Fibroblast of mammary gland (primary cell): Measurements from ENCODE around the gene BCL10.

Experiments used
- DNase-seq: peaks from one replicate; pipeline ENCODE4 v3.0.0-alpha.2; 2010; ENCODE audit warnings: low read depth
- H3K4me3 ChIP-seq: 2 replicates; pipeline ENCODE4 v1.5.1; 2011; ENCODE audit warnings: low read depth, mild to moderate bottlenecking, low read length, moderate library complexity; ENCODE audit not compliant: control insufficient read depth
- TF ChIP-seq, protein P1 (sequence below): conservative IDR thresholded peaks from 2 replicates; pipeline ENCODE4 v1.5.1; 2011; ENCODE audit warnings: low read depth, low read length, inconsistent platforms; ENCODE audit not compliant: control insufficient read depth, insufficient read depth

BCL10 gene

DNA sequence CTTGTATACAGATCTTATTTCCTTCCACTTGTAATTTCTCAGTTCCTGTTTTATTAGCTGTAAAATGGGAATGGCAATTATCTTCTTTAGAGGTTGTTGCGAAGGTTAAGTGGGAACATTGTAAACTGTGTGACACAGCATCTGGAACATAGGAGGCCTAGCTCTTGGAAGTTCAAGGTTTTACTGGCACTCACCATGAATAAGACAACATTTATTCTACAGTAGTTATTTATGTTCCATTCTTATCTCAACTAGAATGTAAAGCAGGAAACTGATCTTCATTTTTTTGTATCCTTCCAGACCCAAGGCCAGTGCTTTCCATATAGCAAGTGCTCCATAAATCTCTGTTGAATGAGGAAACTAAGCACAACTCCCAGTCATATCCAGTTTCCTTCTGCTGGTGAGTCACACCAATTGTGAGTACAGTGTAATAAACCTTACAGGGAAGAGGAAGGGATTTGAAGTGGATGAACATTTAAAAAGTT is 1.4 kb downstream of the BCL10 start:
- DNase-seq = peak; percentile 85

DNA sequence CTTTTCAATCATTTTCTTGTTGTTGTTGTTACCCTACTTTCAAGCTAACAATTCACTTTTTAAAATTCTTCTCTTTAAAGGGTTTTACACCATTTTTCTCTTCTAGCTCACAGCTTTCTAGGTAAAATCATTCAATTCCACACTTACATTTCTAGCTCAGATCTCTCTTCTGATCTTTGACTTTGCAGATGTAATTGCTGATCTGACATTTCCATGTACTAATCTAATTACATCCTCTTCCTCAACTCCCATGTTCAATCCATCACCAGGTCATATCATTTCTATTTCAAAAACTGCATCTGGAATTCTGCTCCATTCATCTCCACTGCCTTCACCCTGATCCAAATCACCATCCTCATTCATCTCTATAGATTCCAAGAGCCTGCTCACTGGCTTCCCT is 3.0 kb downstream of the BCL10 start:
- no peak overlapping the region for H3K4me3 ChIP-seq
- no peak for DNase-seq
- TF ChIP-seq, protein P1, sequence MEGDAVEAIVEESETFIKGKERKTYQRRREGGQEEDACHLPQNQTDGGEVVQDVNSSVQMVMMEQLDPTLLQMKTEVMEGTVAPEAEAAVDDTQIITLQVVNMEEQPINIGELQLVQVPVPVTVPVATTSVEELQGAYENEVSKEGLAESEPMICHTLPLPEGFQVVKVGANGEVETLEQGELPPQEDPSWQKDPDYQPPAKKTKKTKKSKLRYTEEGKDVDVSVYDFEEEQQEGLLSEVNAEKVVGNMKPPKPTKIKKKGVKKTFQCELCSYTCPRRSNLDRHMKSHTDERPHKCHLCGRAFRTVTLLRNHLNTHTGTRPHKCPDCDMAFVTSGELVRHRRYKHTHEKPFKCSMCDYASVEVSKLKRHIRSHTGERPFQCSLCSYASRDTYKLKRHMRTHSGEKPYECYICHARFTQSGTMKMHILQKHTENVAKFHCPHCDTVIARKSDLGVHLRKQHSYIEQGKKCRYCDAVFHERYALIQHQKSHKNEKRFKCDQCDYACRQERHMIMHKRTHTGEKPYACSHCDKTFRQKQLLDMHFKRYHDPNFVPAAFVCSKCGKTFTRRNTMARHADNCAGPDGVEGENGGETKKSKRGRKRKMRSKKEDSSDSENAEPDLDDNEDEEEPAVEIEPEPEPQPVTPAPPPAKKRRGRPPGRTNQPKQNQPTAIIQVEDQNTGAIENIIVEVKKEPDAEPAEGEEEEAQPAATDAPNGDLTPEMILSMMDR = no peak

More for the DNA sequence above, 1.4 kb downstream of the BCL10 start:
- peak overlapping the region; percentile 99 for H3K4me3 ChIP-seq
- TF ChIP-seq, protein P1 = no peak

DNA sequence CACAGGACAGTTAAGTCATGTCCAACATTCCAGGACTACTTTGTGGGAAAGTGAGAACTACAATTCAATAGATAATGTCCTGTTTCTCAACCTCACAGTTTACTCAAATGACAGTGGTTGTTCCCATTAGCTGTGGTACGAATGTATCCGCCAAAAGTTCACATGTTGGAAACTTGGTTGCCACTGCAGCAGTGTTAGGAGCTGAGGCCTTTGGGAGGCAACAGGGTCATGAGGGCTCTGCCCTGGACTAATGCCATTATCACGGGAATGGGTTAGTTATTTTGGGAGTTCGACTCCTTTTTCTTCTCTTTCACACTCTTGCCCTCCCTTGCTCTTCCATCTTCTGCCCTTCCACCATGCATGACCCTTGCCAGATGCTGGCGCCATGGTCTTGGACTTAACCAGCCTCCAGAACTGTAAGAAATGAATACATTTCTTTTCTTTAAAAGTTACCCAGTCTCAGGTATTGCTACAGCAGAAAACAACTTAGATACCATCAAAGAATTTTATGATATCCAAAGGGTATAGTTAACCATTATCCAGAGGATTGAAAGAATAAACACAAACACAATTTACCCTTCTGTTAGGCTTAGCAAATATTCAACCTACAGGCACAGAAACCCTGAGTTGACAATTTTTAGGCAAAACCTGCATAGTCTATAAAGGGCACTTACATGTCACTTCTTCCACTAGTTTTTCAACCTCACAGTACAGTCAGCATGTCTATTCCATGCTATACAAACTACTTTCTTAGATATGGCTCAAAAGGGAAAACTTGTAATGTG is 7.4 kb downstream of the BCL10 start:
- TF ChIP-seq, protein P1 = no peak
- no peak overlapping the region for H3K4me3 ChIP-seq
- no peak for DNase-seq

DNA sequence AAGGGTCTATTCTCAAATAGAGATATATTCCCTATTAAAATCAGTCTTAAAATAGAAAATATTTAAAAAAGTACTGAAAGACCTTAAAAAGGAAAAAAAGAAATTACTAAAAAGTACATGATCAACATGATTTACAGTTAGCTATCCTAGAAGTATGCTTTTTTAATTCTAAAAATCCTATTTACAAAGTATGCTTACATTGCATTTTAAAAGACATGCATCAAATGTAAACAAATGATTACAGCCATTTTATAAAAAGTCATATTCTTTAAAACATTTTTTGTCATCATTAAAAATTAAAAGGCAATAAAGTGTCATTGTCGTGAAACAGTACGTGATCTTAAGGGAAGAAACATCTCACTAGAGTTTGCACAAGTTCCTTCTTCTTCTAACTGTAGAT is 9.1 kb downstream of the BCL10 start:
- no peak for DNase-seq
- TF ChIP-seq, protein P1 = no peak
- no peak overlapping the region for H3K4me3 ChIP-seq

DNA sequence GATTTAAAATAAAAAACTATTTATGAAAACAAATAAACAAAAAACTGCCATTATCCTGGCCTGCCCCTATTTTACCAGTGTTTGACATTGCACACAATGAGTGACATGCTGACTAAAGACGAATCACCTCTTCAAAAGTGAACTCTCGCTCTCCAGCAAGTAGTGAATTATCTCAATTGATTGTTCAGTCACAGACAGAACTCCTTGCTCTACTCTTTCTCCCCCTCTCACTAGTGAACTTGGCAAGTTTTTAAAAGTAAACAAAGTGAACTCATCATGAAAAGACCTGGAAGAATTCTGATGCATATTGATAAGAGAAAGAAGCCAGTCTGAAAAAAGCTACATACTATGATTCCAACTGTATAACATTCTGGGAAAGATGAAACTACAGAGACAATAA is 12.3 kb downstream of the BCL10 start:
- H3K4me3 ChIP-seq = no peak overlapping the region
- DNase-seq = no peak
- TF ChIP-seq, protein P1 = no peak

DNA sequence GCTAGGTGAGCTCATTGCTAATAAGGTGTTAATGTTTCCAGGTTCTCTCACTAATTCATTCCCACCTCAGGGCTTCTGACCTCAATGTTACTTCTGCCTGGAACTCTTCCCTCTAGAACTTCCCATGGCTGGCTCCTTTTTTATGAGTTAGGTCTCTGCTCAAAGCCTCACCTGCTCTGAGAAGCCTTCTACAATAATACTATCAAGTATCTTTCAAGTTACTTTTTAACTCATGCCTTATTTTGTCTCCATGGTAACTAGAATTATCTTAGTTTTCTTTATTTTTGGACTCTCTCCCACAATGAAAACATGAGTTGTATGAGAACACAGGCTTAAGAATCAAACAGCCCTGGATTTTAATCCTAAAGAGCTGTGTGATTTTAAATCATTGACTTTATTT is 13.4 kb downstream of the BCL10 start:
- H3K4me3 ChIP-seq = no peak overlapping the region
- TF ChIP-seq, protein P1 = no peak
- DNase-seq = no peak
